NB4 (cell line): Measurements from ENCODE around the gene LSG1.
"Not testable (repeated sequence)": the region's sequence is repeated elsewhere in the genome, so short reads cannot be mapped to it uniquely, and the experiment has no call there.

Experiments
- DNase-seq: peaks from one replicate; pipeline ENCODE4 v3.0.0; 2010; ENCODE audit warnings: low read depth
- H3K4me3 ChIP-seq: one replicate; pipeline ENCODE4 v1.5.1; 2011; ENCODE audit warnings: mild to moderate bottlenecking, low read depth, low read length, moderate library complexity
- MYC ChIP-seq: IDR thresholded peaks from 2 replicates; pipeline ENCODE4 v1.6.1; 2011; ENCODE audit warnings: low read depth, low read length
- POLR2A ChIP-seq: IDR thresholded peaks from 2 replicates; pipeline ENCODE4 v1.6.1; 2011; ENCODE audit warnings: mild to moderate bottlenecking; ENCODE audit not compliant: insufficient read length; ENCODE audit errors: extremely low read depth
- TF ChIP-seq, protein P1 (sequence below): IDR thresholded peaks from 2 replicates; pipeline ENCODE4 v1.6.1; 2011; ENCODE audit warnings: low read depth, low read length
- TF ChIP-seq, protein P2 (sequence below): IDR thresholded peaks from one replicate; pipeline ENCODE4 v1.5.1; 2012; ENCODE audit warnings: low read depth, low read length

Gene LSG1

DNA sequence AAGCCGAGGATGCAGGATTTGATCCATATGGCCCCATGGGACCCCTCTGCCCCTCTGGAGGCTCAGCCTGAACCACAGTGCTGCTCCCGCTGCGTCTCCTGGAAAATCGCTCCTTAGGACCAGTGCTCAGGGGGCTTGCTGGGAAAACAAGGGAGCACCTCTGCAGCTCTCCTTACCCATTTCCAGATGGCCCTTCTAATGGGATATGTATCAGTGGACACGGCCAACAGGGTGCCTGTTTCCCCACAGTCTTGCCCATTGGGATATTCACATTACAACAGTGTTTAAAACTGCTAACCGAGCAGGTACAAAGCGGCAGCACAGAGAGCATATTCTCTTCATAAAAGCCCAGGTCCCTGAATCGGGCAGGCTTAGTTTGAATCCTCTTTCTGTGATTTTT, 65.8 kb downstream of the LSG1 start:
- DNase-seq = no peak

DNA sequence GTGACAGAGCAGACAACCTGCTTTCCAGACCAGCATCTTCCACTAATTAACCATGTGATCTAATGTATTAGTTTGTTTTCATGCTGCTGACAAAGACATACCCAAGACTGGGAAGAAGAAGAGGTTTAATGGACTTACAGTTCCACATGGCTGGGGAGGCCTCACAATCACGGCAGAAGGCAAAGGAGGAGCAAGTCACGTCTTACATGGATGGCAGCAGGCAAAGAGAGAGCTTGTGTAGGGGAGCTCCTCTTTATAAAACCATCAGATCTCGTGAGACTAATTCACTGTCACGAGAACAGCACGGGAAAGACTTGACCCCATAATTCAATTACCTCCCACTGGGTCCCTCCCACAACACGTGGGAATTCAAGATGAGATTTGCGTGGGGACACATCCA, 66.7 kb downstream of the LSG1 start:
- not testable (repeated sequence) for DNase-seq, H3K4me3 ChIP-seq

More for the DNA sequence above, 65.8 kb downstream of the LSG1 start:
- TF ChIP-seq MYC (no peak), POLR2A (no peak)
- TF ChIP-seq, protein P1, sequence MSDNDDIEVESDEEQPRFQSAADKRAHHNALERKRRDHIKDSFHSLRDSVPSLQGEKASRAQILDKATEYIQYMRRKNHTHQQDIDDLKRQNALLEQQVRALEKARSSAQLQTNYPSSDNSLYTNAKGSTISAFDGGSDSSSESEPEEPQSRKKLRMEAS = no peak
- TF ChIP-seq, protein P2, sequence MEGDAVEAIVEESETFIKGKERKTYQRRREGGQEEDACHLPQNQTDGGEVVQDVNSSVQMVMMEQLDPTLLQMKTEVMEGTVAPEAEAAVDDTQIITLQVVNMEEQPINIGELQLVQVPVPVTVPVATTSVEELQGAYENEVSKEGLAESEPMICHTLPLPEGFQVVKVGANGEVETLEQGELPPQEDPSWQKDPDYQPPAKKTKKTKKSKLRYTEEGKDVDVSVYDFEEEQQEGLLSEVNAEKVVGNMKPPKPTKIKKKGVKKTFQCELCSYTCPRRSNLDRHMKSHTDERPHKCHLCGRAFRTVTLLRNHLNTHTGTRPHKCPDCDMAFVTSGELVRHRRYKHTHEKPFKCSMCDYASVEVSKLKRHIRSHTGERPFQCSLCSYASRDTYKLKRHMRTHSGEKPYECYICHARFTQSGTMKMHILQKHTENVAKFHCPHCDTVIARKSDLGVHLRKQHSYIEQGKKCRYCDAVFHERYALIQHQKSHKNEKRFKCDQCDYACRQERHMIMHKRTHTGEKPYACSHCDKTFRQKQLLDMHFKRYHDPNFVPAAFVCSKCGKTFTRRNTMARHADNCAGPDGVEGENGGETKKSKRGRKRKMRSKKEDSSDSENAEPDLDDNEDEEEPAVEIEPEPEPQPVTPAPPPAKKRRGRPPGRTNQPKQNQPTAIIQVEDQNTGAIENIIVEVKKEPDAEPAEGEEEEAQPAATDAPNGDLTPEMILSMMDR = no peak
- H3K4me3 ChIP-seq = no peak overlapping the region

DNA sequence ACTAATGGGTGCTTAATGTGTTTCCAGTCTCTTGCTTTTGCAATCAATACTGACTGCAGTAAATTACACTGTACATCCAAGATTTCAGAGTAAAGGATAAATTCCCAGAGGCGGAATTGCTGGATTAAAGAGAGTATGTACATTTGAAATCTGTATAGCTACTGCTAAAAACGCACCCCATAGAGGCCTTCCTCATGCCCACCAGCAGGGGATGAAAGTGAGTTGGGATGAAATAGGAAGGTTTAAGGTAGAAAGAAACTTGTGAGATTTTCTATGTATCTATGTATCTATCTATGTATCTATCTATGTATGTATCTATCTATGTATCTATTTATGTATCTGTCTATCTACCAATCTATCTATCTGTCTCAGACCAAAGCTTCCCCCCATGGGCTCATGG, 67.2 kb downstream of the LSG1 start:
- TF ChIP-seq, protein P2 = peak; percentile 40
- TF ChIP-seq, protein P1 = no peak
- no peak for DNase-seq
- no peak overlapping the region for H3K4me3 ChIP-seq

DNA sequence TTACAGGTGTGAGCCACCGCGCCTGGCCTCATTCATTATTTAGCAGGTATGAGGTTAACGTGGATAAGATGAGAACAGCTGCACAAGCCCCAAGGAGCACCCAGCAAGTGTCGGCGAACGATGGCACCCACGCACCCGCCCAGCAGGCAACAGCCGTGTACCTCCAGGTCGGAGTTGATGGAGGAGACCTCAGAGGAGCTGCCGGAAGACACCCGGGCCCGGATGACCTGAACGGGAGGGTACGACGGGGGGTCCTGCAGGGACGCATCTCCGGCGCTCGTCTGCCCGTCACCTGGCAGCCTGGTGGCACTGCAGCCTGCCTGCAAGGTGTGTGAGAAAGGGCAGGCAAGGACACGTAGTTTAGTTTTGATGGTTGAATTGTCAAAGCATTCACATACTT, 67.9 kb downstream of the LSG1 start:
- no peak for DNase-seq
- TF ChIP-seq POLR2A (no peak), MYC (no peak)
- TF ChIP-seq, protein P2 = no peak
- TF ChIP-seq, protein P1 = no peak
- no peak overlapping the region for H3K4me3 ChIP-seq

DNA sequence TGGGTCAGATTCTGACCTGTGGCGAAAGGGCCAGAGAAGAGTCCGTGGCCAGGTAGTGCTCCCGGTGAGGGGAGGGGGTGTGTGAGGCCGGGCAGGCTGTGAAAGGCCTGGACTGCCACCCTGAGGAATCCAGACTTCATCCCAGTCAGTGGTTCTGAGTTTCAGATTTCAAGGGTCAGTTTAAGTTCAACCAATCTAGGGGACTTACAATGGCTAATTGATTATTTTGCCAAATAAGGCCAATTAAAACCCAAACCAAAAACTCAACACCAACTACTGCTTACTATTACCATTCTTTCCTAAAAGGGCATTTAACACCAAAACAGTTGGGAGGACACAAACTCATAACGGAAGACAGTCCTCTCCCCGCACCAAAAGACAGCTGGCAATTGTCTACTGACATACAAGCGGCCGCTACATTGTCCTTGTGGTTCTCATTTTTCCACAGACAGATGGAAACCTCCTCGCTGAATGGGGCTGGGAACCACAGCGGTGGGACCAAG, 69.3 kb downstream of the LSG1 start:
- H3K4me3 ChIP-seq = no peak overlapping the region
- DNase-seq = no peak
- TF ChIP-seq MYC (no peak), POLR2A (no peak)
- TF ChIP-seq, protein P1 = no peak
- TF ChIP-seq, protein P2 = no peak

DNA sequence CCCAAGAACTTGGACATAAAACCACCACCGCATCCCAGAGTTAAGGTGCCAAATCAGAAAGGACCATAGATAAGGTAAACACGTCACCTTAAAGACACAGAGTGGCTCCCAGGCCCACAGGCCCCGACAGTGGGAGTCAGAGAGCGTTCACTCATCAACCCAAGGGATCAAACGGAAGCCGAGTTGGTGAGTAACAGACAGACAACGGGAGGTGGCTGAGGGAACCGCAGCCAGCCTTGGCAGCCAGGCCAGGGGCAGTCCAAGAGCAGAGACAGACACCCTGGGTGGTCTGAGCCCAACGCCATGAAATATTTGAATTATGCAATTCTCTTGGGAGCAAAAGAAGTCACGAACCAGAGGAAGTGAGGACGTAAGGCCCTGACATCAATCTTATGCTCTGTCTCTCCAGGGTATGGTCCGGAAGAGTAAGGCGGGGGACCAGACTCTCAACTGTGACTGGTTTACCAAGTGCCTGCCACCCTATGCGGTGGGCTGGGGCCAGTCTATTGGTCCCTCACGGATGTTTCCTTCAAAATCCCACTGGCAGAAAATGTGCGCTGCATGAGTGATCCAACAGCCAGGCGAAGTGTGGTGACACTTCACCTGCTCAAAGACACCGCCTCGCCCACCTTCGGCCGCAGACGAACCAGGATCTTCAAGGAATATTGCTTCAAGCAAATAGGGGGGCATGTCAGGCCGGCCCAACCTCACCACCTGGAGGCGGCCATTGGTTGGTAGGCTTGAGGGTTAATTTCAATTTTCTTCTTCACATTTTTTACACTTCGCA, 73.0 kb downstream of the LSG1 start:
- peak; percentile 98 for DNase-seq
- H3K4me3 ChIP-seq = peak overlapping the region; percentile 29
- TF ChIP-seq MYC (peak; percentile 70), POLR2A (no peak)
- TF ChIP-seq, protein P1 = peak; percentile 64
- TF ChIP-seq, protein P2 = no peak
